Measurements from ENCODE around the gene PPP2R2D.

- TF ChIP-seq CTCF (IDR thresholded peaks at IDR 0.05): no peak
- no peak for TF ChIP-seq POLR2AphosphoS5 (IDR thresholded peaks at IDR 0.05)
These were observed 10.0 kb downstream of the PPP2R2D start for GRCh38 chr10:131910663-131911314.
